ENCODE data around the gene LMOD3. TPM values are rescaled to one million over a fixed set of nuclear protein-coding genes. Genes with fewer than 3 reads are reported as not detected.

LMOD3 gene
- total and polyA plus RNA-seq, 9 of the 15 experiments (the other 6 are each of a cell fraction or from before 2014, with no cell fraction given): 0.03 TPM; not detected in 8

DNA sequence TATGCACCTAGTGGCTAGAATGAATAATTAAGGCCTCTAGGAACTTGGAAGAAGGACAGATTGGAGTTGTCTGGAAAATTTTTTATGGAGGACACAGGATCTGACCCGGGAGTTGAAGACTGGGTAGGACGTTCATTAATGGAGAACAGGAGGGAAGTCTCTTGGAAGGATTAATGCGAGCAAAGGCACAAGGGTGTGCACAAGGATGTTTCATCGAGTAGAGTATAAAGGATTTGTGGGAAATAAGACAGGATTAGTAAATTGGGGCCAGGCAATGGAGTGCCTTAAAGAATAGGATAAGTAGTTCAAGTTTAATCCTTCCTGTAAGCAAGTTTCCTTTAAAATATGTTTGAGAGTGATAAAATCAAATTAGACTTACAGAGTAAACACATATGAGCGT, 14.6 kb downstream of the LMOD3 start:
- H3K4me3 ChIP-seq: no peak overlapping the region
- intact Hi-C loops (cut with micrococcal nuclease): no loop called here

More for the DNA sequence above, 14.6 kb downstream of the LMOD3 start:
- H3K9me1 ChIP-seq (ENCODE audit: control insufficient read depth, insufficient read depth, low read length): no peaks in the 10 kb centered on the region
- no peaks in the 10 kb centered on the region for H3K27me3 ChIP-seq (ENCODE audit: control insufficient read depth in 2 of 2, insufficient read depth in 2 of 2, low read length in 2 of 2)
- H3K79me2 ChIP-seq (ENCODE audit: control insufficient read depth, insufficient read depth, low read length): no peaks in the 10 kb centered on the region
- no TSS peak for BruUV-seq (replicated peaks)
- H3K4me2 ChIP-seq (ENCODE audit: insufficient read depth, low read length): no peak overlapping the region
- ATAC-seq (no peak), DNase-seq (ENCODE audit: extremely low read depth in 1 of 4, low spot score in 3 of 4) (no peak), FAIRE-seq (no peak)
- peaks cover 0 to 15% of the 10 kb centered on the region in 2 experiments; a peak in 3 of 5 replicates for H3K4me1 ChIP-seq (replicated peaks in 1 of 2; ENCODE audit: control insufficient read depth in 2 of 2, insufficient read depth in 2 of 2, low read length in 2 of 2)
- CTCF ChIA-PET (ENCODE audit: low intra/inter-chr PET ratio): no interaction called here
- TF ChIP-seq JUN (IDR thresholded peaks at IDR 0.05; ENCODE audit: borderline replicate concordance, low read depth, low read length) (no peak), JUN (CRISPR knock-in tag; IDR thresholded peaks at IDR 0.05; ENCODE audit: borderline replicate concordance) (no peak), GTF2E2 (tag; IDR thresholded peaks at IDR 0.05) (no peak), CHD4 (IDR thresholded peaks at IDR 0.05; ENCODE audit: insufficient read depth, insufficient replicate concordance, low read depth, low read length, poor library complexity, severe bottlenecking) (no peak), CTCF (IDR thresholded peaks at IDR 0.05 in 2 of 3, conservative IDR thresholded peaks at IDR 0.05 in 1 of 3; ENCODE audit: insufficient read depth in 2 of 3, low read depth in 1 of 3, low read length in 3 of 3) (no peak), ARID3A (IDR thresholded peaks at IDR 0.05; ENCODE audit: borderline replicate concordance, low read depth, low read length) (no peak), TOE1 (IDR thresholded peaks at IDR 0.05; ENCODE audit: borderline replicate concordance) (no peak), TOE1 (CRISPR knock-in tag; IDR thresholded peaks at IDR 0.05; ENCODE audit: borderline replicate concordance, low read depth) (no peak)
- no peaks in the 10 kb centered on the region for H4K20me1 ChIP-seq (replicated peaks; ENCODE audit: control insufficient read depth, insufficient read depth, low read length)
- in situ Hi-C loops (cut with MboI): no loop called here
- H3K9me3 ChIP-seq (replicated peaks; ENCODE audit: control insufficient read depth, insufficient read depth, low read depth, low read length): no peaks in the 10 kb centered on the region
- WGBS (ENCODE audit: insufficient coverage, low coverage, missing lambda C conversion rate): 60% methylated on average over 5 of the region's 5 CpGs
- no peak overlapping the region for H3K27ac ChIP-seq (ENCODE audit: extremely low read depth, low read depth, low read length)
- no peak overlapping the region for H3K9ac ChIP-seq (ENCODE audit: insufficient read depth in 1 of 2, low read depth in 2 of 2, low read length in 2 of 2)
- POLR2A ChIA-PET: interaction anchor here (1.4 kb wide), 1 partner anchor 16 kb away, joined by 3 read pairs; no protein-coding TSS in a partner anchor
- peaks cover 9% of the 10 kb centered on the region; the same call in 1 of the 3 replicates for H3K36me3 ChIP-seq (ENCODE audit: control insufficient read depth, insufficient read depth, low read length)
- no peak overlapping the region for H2AFZ ChIP-seq (ENCODE audit: low read depth, low read length)

All from K562 (cell line).